HepG2 (cell line): ENCODE data around the gene PAQR6. TPM values are rescaled to one million over a fixed set of nuclear protein-coding genes. Genes with fewer than 3 reads are reported as not detected.

Experiments used
- ATF5 ChIP-seq: sonication (generic); formaldehyde crosslinking; IDR thresholded peaks from 2 replicates; pipeline ENCODE4 v1.4.0; 2020; ENCODE audit warnings: mild to moderate bottlenecking, low read depth, missing genetic modification reagents
- ATM ChIP-seq: fragments of 450-650 bp; IDR thresholded peaks from 2 replicates; pipeline ENCODE4 v1.7.1; 2017; ENCODE audit warnings: mild to moderate bottlenecking, borderline replicate concordance
- CEBPB ChIP-seq: IDR thresholded peaks from 2 replicates; pipeline ENCODE4 v1.6.1; 2011; ENCODE audit warnings: low read depth, low read length, improper control_type of control experiment, borderline replicate concordance
- CENPT ChIP-seq: sonication (generic); formaldehyde crosslinking; IDR thresholded peaks from 2 replicates; pipeline ENCODE4 v1.8.0; 2022; ENCODE audit warnings: low read depth, mild to moderate bottlenecking, moderate library complexity, missing genetic modification reagents
- DNMT1 ChIP-seq: sonication (generic); formaldehyde crosslinking; IDR thresholded peaks from 2 replicates; pipeline ENCODE4 v1.5.1; 2020; ENCODE audit warnings: mild to moderate bottlenecking, missing genetic modification reagents
- DNMT3B ChIP-seq: conservative IDR thresholded peaks from 2 replicates; pipeline ENCODE4 v1.6.1; 2016; ENCODE audit warnings: missing biosample characterization, control low read depth
- GTF2F1 ChIP-seq: fragments of 150-350 bp; IDR thresholded peaks from 2 replicates; pipeline ENCODE4 v1.6.1; 2014; ENCODE audit warnings: low read length
- IRF9 ChIP-seq: sonication (generic); formaldehyde crosslinking; IDR thresholded peaks from 2 replicates; pipeline ENCODE4 v1.8.0; 2022; ENCODE audit warnings: missing genetic modification reagents, mild to moderate bottlenecking, borderline replicate concordance
- KDM3A ChIP-seq: IDR thresholded peaks from 2 replicates; pipeline ENCODE4 v1.6.1; 2018; ENCODE audit warnings: low read depth, missing compliant biosample characterization
- KMT2A ChIP-seq: sonication (generic); formaldehyde crosslinking; IDR thresholded peaks from 2 replicates; pipeline ENCODE4 v1.4.0; 2020; ENCODE audit warnings: missing genetic modification reagents
- MBNL3 ChIP-seq: fragments of 250-450 bp; sonication (Bioruptor Pico); conservative IDR thresholded peaks from 2 replicates; pipeline ENCODE4 v1.8.0; 2022; ENCODE audit warnings: mild to moderate bottlenecking, inconsistent platforms
- MXI1 ChIP-seq: IDR thresholded peaks from 3 replicates; pipeline ENCODE4 v1.6.1; 2012; ENCODE audit warnings: low read depth, low read length, inconsistent platforms, borderline replicate concordance
- PAXIP1 ChIP-seq: sonication (generic); formaldehyde crosslinking; conservative IDR thresholded peaks from 2 replicates; pipeline ENCODE4 v1.4.0; 2020; ENCODE audit warnings: mild to moderate bottlenecking, missing genetic modification reagents, moderate library complexity
- SIX4 ChIP-seq: sonication (generic); formaldehyde crosslinking; IDR thresholded peaks from 2 replicates; pipeline ENCODE4 v1.4.0; 2020; ENCODE audit warnings: missing genetic modification reagents
- SP1 ChIP-seq, 2 experiments: fragments of 450-650 bp in 1 of 2; sonication (generic) in 1 of 2; formaldehyde crosslinking in 1 of 2; IDR thresholded peaks; 2 replicates each; pipeline versions ENCODE4 v1.4.0 to v1.6.1; 2016 to 2020; ENCODE audit warnings: missing genetic modification reagents in 1 of 2
- ZBTB46 ChIP-seq: sonication (generic); formaldehyde crosslinking; IDR thresholded peaks from 2 replicates; pipeline ENCODE4 v1.4.0; 2020; ENCODE audit warnings: mild to moderate bottlenecking, missing genetic modification reagents, borderline replicate concordance
- ZBTB7B ChIP-seq: sonication (generic); formaldehyde crosslinking; IDR thresholded peaks from 2 replicates; pipeline ENCODE4 v1.4.0; 2020; ENCODE audit warnings: missing genetic modification reagents
- ZFP37 ChIP-seq: sonication (generic); formaldehyde crosslinking; IDR thresholded peaks from 2 replicates; pipeline ENCODE4 v1.4.0; 2020; ENCODE audit warnings: missing genetic modification reagents, borderline replicate concordance
- ZNF274 ChIP-seq: sonication (generic); formaldehyde crosslinking; IDR thresholded peaks from 2 replicates; pipeline ENCODE4 v1.5.1; 2020; ENCODE audit warnings: mild to moderate bottlenecking, missing genetic modification reagents
- ZNF292 ChIP-seq: sonication (generic); formaldehyde crosslinking; IDR thresholded peaks from 2 replicates; pipeline ENCODE4 v1.8.1; 2022; ENCODE audit warnings: mild to moderate bottlenecking, low read depth, missing genetic modification reagents, borderline replicate concordance
- ZNF296 ChIP-seq: sonication (generic); formaldehyde crosslinking; conservative IDR thresholded peaks from 2 replicates; pipeline ENCODE4 v1.5.0; 2020; ENCODE audit warnings: mild to moderate bottlenecking, missing genetic modification reagents
- ZNF549 ChIP-seq: sonication (generic); formaldehyde crosslinking; IDR thresholded peaks from 2 replicates; pipeline ENCODE4 v1.5.0; 2020; ENCODE audit warnings: missing genetic modification reagents
- ZNF652 ChIP-seq: IDR thresholded peaks from 2 replicates; pipeline ENCODE4 v1.6.1; 2016; ENCODE audit warnings: low read depth, borderline replicate concordance
- ZNF766 ChIP-seq: sonication (generic); formaldehyde crosslinking; IDR thresholded peaks from 2 replicates; pipeline ENCODE4 v1.5.0; 2020; ENCODE audit warnings: missing genetic modification reagents, borderline replicate concordance
- polyA plus RNA-seq, 8 experiments: library from polyadenylated mRNA; depleted of rRNA in 3 of 8; stranded (reverse) in 7 of 8; unstranded in 1 of 8; fragments of >200 nt; fragmentation: Illumina TruSeq in 4 of 8; extraction: Trizol in 4 of 8; gene quantifications; 2 replicates each; pipeline versions ENCODE4 v1.2.1 to v1.2.3, GENCODE V29; 2011 to 2016; ENCODE audit warnings: low read depth in 4 of 8, missing spikeins in 1 of 8, mixed read lengths in 1 of 8; ENCODE audit not compliant: insufficient read depth in 1 of 8
- total RNA-seq, 5 experiments: library from RNA; depleted of rRNA; stranded (reverse); fragments of >200 nt; fragmentation: Illumina TruSeq; extraction: Trizol; gene quantifications; 2 replicates each; pipeline ENCODE4 v1.2.3, GENCODE V29; 2016; ENCODE audit warnings: low read depth in 1 of 5

The PAQR6 gene
- total and polyA plus RNA-seq, 2 of the 13 experiments (the other 11 are each of a cell fraction or from before 2014, with no cell fraction given): 0.82 to 1.4 TPM

GRCh38 chr1:156295391-156295947, 47.6 kb upstream of the PAQR6 start, which contains the start of gene GLMP (continued):
- no peak for TF ChIP-seq PAXIP1 (CRISPR knock-in tag)
- no peak for TF ChIP-seq MBNL3 (CRISPR knock-in tag)
- TF ChIP-seq ZNF296: no peak
- no peak for TF ChIP-seq ZNF549
- no peak for TF ChIP-seq ZBTB46 (CRISPR knock-in tag)
- no peak for TF ChIP-seq ZNF652
- TF ChIP-seq MXI1: no peak
- TF ChIP-seq ZFP37 (CRISPR knock-in tag): no peak
- no peak for TF ChIP-seq GTF2F1
- TF ChIP-seq KMT2A (CRISPR knock-in tag): peak; percentile 49; the same call in 1 of the 2 replicates
- no peak for TF ChIP-seq SP1 (IDR thresholded peaks at IDR 0.05)
- no peak for TF ChIP-seq SP1 (CRISPR knock-in tag; IDR thresholded peaks at IDR 0.05)
- TF ChIP-seq ATM: no peak
- TF ChIP-seq KDM3A (CRISPR knock-in tag): no peak
- TF ChIP-seq SIX4: no peak
- no peak for TF ChIP-seq ZNF274 (CRISPR knock-in tag)
- TF ChIP-seq ZNF292 (CRISPR knock-in tag): no peak
- TF ChIP-seq ATF5 (CRISPR knock-in tag): no peak
- no peak for TF ChIP-seq DNMT3B (CRISPR knock-in tag)
- TF ChIP-seq ZBTB7B (CRISPR knock-in tag): no peak
- no peak for TF ChIP-seq DNMT1 (CRISPR knock-in tag)
- TF ChIP-seq IRF9 (CRISPR knock-in tag): no peak
- TF ChIP-seq CEBPB: no peak
- no peak for TF ChIP-seq CENPT (CRISPR knock-in tag)
- 0 out of 2 replicates have a peak, but pooled peaks have one; percentile 49 for TF ChIP-seq ZNF766
